ENCODE data around the gene TTLL7. TPM values are rescaled to one million over a fixed set of nuclear protein-coding genes. Genes with fewer than 3 reads are reported as not detected.

TTLL7 gene
- total and polyA plus RNA-seq, 8 donors: 1.4 to 50.8 (median 8.5) TPM

- DNase-seq: no peak
- H3K9me3 ChIP-seq: no peaks in the 10 kb centered on the region
- no peaks in the 10 kb centered on the region for H3K27me3 ChIP-seq
- intact Hi-C loops (cut with DNase I; ENCODE audit: low total_unique reads): no loop called here
- H3K27ac ChIP-seq: no peak overlapping the region
- WGBS, 5 donors: 78 to 88% (median 81%) methylated on average over 2 of the region's 2 CpGs
- H3K4me3 ChIP-seq: no peak overlapping the region
- H3K36me3 ChIP-seq: no peaks in the 10 kb centered on the region
- TF ChIP-seq EP300 (IDR thresholded peaks at IDR 0.05): no peak
- no peak for TF ChIP-seq POLR2AphosphoS5 (IDR thresholded peaks at IDR 0.05)
- no peak for TF ChIP-seq POLR2A (IDR thresholded peaks at IDR 0.05)
- TF ChIP-seq CTCF (IDR thresholded peaks at IDR 0.05): no peak
- H3K4me1 ChIP-seq: peaks cover 0 to 4% (median 0%) of the 10 kb centered on the region in 4 donors
Measured at GRCh38 chr1:83827741-83828140, 171.2 kb downstream of the TTLL7 start.

- DNase-seq: no peak
- TF ChIP-seq POLR2A (IDR thresholded peaks at IDR 0.05) (no peak), EP300 (IDR thresholded peaks at IDR 0.05) (no peak), POLR2AphosphoS5 (IDR thresholded peaks at IDR 0.05) (no peak), CTCF (IDR thresholded peaks at IDR 0.05) (no peak)
- no peaks in the 10 kb centered on the region for H3K9me3 ChIP-seq
- WGBS, 5 donors: 95 to 98% (median 97%) methylated on average over 3 of the region's 3 CpGs
- H3K4me1 ChIP-seq: no peaks in the 10 kb centered on the region
- no peaks in the 10 kb centered on the region for H3K36me3 ChIP-seq
- no peak overlapping the region for H3K27ac ChIP-seq
- H3K27me3 ChIP-seq: no peaks in the 10 kb centered on the region
- no peak overlapping the region for H3K4me3 ChIP-seq
- intact Hi-C loops (cut with DNase I; ENCODE audit: low total_unique reads): no loop called here
Measured at GRCh38 chr1:83822208-83822607, 176.7 kb downstream of the TTLL7 start.

GRCh38 chr1:83819436-83819835 is 179.5 kb downstream of the TTLL7 start:
- intact Hi-C loops (cut with DNase I; ENCODE audit: low total_unique reads): no loop called here
- WGBS, 5 donors: 75 to 95% (median 88%) methylated on average over 1 of the region's 1 CpG

GRCh38 chr1:83818916-83819315 is 180.0 kb downstream of the TTLL7 start:
- H3K4me3 ChIP-seq: no peak overlapping the region
- no peaks in the 10 kb centered on the region for H3K27me3 ChIP-seq
- no peak overlapping the region for H3K27ac ChIP-seq
- H3K4me1 ChIP-seq: no peaks in the 10 kb centered on the region
- TF ChIP-seq POLR2AphosphoS5 (IDR thresholded peaks at IDR 0.05) (no peak), POLR2A (IDR thresholded peaks at IDR 0.05) (no peak), EP300 (IDR thresholded peaks at IDR 0.05) (no peak), CTCF (IDR thresholded peaks at IDR 0.05) (no peak)
- intact Hi-C loops (cut with DNase I; ENCODE audit: low total_unique reads): no loop called here
- H3K9me3 ChIP-seq: no peaks in the 10 kb centered on the region
- WGBS, 5 donors: 66 to 71% (median 68%) methylated on average over 2 of the region's 2 CpGs
- DNase-seq: peak in 1 of 2 donors; percentile 40
- no peaks in the 10 kb centered on the region for H3K36me3 ChIP-seq

More at GRCh38 chr1:83819436-83819835, 179.5 kb downstream of the TTLL7 start:
- H3K27me3 ChIP-seq: no peaks in the 10 kb centered on the region
- no peak overlapping the region for H3K27ac ChIP-seq
- no peak for DNase-seq
- no peak overlapping the region for H3K4me3 ChIP-seq
- TF ChIP-seq POLR2AphosphoS5 (IDR thresholded peaks at IDR 0.05): no peak
- TF ChIP-seq EP300 (IDR thresholded peaks at IDR 0.05): no peak
- TF ChIP-seq POLR2A (IDR thresholded peaks at IDR 0.05): no peak
- H3K4me1 ChIP-seq: no peaks in the 10 kb centered on the region
- H3K9me3 ChIP-seq: no peaks in the 10 kb centered on the region
- H3K36me3 ChIP-seq: no peaks in the 10 kb centered on the region

GRCh38 chr1:83816836-83817235 is 182.1 kb downstream of the TTLL7 start:
- intact Hi-C loops (cut with DNase I; ENCODE audit: low total_unique reads): no loop called here
- H3K9me3 ChIP-seq: no peaks in the 10 kb centered on the region
- H3K36me3 ChIP-seq: no peaks in the 10 kb centered on the region
- no peak overlapping the region for H3K4me3 ChIP-seq
- DNase-seq: no peak
- no peaks in the 10 kb centered on the region for H3K4me1 ChIP-seq
- 87 to 94% (median 90%) methylated on average over 4 of the region's 4 CpGs for WGBS, 5 donors
- H3K27ac ChIP-seq: no peak overlapping the region
- TF ChIP-seq POLR2AphosphoS5 (IDR thresholded peaks at IDR 0.05) (no peak), CTCF (IDR thresholded peaks at IDR 0.05) (no peak), POLR2A (IDR thresholded peaks at IDR 0.05) (no peak), EP300 (IDR thresholded peaks at IDR 0.05) (no peak)
- H3K27me3 ChIP-seq: no peaks in the 10 kb centered on the region
